Muscle of back (tissue), 13 donors: ENCODE results near the gene CSTB. TPM values are rescaled to one million over a fixed set of nuclear protein-coding genes. Genes with fewer than 3 reads are reported as not detected.
"Not testable (repeated sequence)": the region's sequence is repeated elsewhere in the genome, so short reads cannot be mapped to it uniquely, and the experiment has no call there.

Experiments used
- DNase-seq, 3 donors: peaks; one replicate each; pipeline versions ENCODE4 v3.0.0 to v3.0.0-alpha.2; 2013
- long read RNA-seq, 9 donors: transcript quantifications; one replicate each; lab custom pipeline, GENCODE V29; 2026
- polyA plus RNA-seq, 10 donors: library from polyadenylated mRNA; unstranded; fragments of 120-200 nt; gene quantifications; one replicate each; pipeline ENCODE4 v1.2.1, GENCODE V29; 2013; ENCODE audit not compliant: insufficient read length in 10 of 10

CSTB gene, protein sequence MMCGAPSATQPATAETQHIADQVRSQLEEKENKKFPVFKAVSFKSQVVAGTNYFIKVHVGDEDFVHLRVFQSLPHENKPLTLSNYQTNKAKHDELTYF
- 10 to 100 TPM; 17.1 to 31.2 (median 21.2) TPM for polyA plus RNA-seq
- long read RNA-seq, donor 1, transcript CSTB-201 (3 exons, 2,164 nt) = major isoform, 45 of 57 reads
- long read RNA-seq, donor 1, transcript CSTB-202 (1 exons, 3,744 nt) = minor isoform, 11 of 57 reads
- long read RNA-seq, donor 1, partial matches to known transcripts = 0 of 57 reads
- long read RNA-seq, donor 1, other reads (novel, unspliced or antisense) = 0 of 57 reads
- long read RNA-seq, donor 2, transcript CSTB-201 (3 exons, 2,164 nt) = major isoform, 33 of 42 reads
- long read RNA-seq, donor 2, partial matches to known transcripts = 6 of 42 reads
- long read RNA-seq, donor 2, other reads (novel, unspliced or antisense) = 0 of 42 reads
- long read RNA-seq, donor 3 = 0 reads
- long read RNA-seq, donor 4, transcript CSTB-201 (3 exons, 2,164 nt) = major isoform, 38 of 46 reads
- long read RNA-seq, donor 4, transcript CSTB-202 (1 exons, 3,744 nt) = minor isoform, 6 of 46 reads
- long read RNA-seq, donor 4, partial matches to known transcripts = 0 of 46 reads
- long read RNA-seq, donor 4, other reads (novel, unspliced or antisense) = 0 of 46 reads
- long read RNA-seq, donor 5, transcript CSTB-201 (3 exons, 2,164 nt) = major isoform, 55 of 75 reads
- long read RNA-seq, donor 5, transcript CSTB-202 (1 exons, 3,744 nt) = minor isoform, 8 of 75 reads
- long read RNA-seq, donor 5, partial matches to known transcripts = 11 of 75 reads
- long read RNA-seq, donor 5, other reads (novel, unspliced or antisense) = 0 of 75 reads
- long read RNA-seq, donor 6, transcript CSTB-201 (3 exons, 2,164 nt) = major isoform, 52 of 67 reads
- long read RNA-seq, donor 6, transcript CSTB-202 (1 exons, 3,744 nt) = minor isoform, 13 of 67 reads
- long read RNA-seq, donor 6, partial matches to known transcripts = 0 of 67 reads
- long read RNA-seq, donor 6, other reads (novel, unspliced or antisense) = 0 of 67 reads
- long read RNA-seq, donor 7, transcript CSTB-202 (1 exons, 3,744 nt) = minor isoform, 9 of 33 reads
- long read RNA-seq, donor 7, transcript CSTB-201 (3 exons, 2,164 nt) = major isoform, 22 of 33 reads
- long read RNA-seq, donor 7, partial matches to known transcripts = 0 of 33 reads
- long read RNA-seq, donor 7, other reads (novel, unspliced or antisense) = 0 of 33 reads
- long read RNA-seq, donor 8, transcript CSTB-201 (3 exons, 2,164 nt) = major isoform, 51 of 60 reads
- long read RNA-seq, donor 8, transcript CSTB-202 (1 exons, 3,744 nt) = minor isoform, 9 of 60 reads
- long read RNA-seq, donor 8, partial matches to known transcripts = 0 of 60 reads
- long read RNA-seq, donor 8, other reads (novel, unspliced or antisense) = 0 of 60 reads
- long read RNA-seq, donor 9, transcript CSTB-201 (3 exons, 2,164 nt) = major isoform, 6 of 6 reads
- long read RNA-seq, donor 9, partial matches to known transcripts = 0 of 6 reads
- long read RNA-seq, donor 9, other reads (novel, unspliced or antisense) = 0 of 6 reads

DNA sequence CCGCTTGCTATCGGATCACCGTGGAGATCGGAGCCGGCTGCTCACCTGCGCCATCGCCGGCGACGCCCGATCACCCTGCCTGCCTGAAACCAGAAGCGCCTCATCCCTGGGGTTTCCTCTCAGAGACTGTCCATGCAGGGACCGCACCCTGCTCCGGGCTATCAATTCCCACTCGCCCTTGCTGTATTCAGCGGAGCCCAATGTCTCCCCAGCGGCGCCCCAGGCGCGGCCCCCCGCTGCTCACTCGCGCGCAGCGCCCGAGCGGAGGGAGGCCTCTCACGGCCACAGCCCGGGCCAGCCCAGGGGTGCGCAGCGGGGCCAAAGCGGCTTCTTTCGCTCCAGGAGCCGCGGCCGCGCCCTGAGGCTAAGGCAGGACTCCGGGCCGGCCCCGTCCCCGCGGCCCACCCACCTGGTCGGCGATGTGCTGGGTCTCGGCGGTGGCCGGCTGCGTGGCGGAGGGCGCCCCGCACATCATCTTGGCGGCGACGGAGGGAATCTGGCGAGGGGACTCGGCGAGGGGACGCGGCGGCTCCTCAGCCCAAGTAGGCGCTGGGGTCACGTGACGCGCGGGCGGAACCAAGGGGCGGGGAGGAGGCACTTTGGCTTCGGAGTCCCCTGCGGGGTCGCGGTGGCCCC, at the start of gene CSTB:
Gene CSTB (minus strand): TSS at position 514 of the 636 bp plus-strand sequence. CDS start 39 bp downstream, at position 475.
- peak; percentile 69 to 94 (median 81) for DNase-seq

DNA sequence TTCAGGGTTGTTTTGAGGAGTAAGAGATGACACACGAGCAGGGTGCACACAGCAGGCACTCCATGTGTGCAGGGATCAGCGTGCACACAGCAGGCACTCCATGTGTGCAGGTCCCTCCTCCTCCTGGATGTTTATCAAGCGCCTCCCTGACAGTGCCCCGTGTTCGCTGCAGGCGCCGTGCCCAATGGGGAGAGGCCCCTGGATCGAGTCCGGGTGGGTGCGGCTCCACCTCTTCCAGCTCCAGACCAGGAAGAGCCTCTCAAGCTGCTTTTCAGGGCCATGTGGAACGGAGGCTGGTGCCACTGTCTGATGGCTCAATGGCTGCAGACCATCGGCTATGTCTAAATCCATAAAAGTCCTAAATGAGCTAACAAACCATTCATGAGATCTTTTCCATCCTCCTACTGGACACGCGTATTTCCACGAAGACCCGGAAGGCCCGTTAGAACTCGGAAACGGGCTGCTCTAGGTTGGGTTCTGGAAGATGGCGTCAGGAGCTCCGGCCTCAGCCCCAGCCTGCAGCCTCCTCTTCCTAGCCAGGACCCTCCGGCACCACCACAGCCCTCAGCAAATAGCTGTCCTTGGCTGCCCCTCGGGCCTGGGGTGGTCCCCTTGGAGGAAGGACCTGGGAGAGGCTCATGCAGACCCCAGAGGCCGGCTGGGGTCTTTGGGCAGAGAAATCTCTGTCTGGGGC, 49.3 kb upstream of the CSTB start:
- no peak for DNase-seq

DNA sequence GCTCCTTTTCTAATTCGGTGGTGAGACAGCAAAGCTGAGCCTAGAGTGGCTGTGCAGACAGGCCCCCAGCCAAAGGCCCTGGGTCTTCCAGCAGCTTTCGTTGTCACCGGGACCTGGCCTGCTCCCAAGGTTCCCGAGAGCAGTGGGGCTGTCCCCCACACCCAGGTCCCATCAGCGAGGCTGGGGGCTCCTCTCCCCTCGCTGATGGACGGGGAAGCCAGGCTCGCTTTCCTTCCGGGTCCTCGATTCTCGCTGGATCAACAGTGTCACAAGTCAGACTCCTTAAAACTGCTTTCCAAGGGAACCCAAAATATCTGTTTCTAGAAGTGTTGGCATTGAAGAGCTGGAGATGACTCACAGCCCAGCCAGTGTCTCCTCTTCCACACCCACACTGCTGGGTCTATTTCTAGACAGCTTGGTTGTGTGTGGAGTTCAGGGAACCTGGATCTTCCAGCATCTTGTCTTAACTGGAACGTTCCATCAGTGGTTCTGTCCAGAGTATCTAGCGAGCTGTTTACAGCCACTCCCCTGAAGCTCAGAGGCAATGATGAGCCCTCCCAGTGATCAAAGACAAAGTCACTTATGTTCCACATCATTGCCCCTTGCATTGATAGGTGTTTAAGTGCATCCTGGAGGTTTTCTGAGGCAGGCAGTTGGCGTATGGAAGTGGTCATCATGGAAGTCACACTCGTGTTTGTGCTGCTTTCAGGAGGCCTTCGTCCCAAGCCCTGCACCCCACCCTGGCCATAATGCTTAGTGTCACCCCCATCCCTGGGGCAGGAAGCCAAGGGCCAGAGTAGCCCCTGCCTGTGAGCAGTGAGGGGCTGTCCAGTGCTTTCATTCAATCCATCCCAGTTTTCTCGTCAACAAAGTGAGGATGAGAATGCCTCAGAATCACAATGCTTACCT, 48.5 kb upstream of the CSTB start:
- DNase-seq = peak in 1 of 3 donors; percentile 11

DNA sequence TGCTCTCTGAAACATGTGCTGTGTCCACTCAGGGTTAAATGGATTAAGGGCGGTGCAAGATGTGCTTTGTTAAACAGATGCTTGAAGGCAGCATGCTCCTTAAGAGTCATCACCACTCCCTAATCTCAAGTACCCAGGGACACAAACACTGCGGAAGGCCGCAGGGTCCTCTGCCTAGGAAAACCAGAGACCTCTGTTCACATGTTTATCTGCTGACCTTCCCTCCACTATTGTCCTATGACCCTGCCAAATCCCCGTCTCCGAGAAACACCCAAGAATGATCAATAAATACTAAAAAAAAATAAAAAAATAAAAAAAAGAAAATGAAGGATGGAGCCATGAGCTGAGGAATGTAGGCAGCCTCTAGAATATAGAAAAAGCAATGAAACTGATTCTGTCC, 46.6 kb upstream of the CSTB start:
- DNase-seq = not testable (repeated sequence)

DNA sequence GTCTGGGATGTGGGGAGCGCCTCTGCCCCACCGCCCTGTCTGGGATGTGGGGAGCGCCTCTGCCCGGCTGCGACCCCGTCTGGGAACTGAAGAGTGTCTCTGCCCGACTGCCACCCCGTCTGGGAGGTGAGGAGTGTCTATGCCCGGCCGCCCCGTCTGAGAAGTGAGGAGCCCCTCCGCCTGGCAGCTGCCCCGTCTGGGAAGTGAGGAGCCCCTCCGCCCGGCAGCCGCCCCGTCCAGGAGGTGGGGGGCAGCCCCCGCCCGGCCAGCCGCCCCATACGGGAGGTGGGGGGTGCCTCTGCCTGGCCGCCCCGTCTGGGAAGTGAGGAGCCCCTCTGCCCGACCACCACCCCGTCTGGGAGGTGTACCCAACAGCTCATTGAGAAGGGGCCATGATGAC, 46.1 kb upstream of the CSTB start:
- DNase-seq = not testable (repeated sequence)

DNA sequence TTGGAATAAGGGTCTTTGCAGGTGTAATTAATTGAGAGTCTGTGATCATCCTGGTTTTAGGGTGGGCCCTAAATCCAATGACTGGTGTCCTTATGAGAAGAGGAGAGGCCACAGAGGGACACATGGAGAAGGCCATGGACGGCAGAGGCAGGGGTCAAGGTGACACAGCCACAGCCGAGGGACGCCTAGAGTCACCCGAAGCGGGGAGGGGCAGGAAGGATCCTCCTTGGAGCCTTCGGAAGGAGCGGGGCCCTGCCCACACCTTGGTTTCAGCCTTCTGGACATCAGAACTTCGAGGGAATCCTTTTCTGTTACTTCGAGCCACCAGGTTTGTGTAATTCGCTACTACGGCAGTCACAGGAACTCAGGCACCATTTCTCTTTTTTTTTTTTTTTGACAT, 44.4 kb upstream of the CSTB start:
- DNase-seq = no peak

DNA sequence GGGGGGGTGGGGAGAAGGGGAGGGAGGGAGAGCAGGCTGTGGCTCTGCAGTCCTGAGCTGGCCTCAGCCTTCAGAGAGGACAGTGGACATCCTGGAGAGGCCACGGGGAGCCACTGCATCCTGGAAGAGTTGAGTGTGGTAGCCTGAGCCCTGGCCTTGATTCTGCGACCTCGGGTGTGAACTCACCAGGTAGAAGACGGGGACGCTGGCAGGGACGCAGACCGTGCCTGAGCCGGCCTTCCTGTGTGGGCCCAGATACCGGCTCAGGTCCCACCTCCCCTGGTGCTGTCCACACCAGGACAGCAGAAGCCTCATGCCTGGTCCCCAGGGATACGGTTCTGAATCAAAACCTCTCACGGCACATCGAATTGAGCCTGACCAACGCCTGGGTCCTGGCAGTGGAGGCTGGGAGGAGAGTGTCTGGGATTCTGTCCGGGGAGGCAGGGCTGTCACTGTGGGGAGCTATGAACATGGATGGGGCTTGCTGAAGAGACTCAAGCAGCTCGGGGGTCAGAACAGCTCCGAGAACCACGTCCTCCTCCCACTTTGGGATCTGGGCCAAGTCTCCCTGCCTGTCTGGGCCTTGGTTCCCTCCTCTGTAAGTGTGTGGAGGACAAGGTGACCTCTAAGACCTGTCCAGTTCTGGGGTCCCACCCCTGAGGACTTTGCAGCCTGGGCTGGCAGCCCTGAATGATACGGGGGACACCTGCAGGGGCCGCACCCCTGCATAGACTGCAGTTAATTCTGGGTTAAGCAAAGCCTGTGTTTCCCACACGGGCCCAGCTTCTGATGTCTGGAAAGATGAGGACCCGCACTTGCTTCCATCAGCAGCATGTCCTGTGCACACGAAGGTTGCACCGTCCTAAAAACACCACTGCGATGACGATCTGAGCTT, 43.6 kb upstream of the CSTB start:
- no peak for DNase-seq

DNA sequence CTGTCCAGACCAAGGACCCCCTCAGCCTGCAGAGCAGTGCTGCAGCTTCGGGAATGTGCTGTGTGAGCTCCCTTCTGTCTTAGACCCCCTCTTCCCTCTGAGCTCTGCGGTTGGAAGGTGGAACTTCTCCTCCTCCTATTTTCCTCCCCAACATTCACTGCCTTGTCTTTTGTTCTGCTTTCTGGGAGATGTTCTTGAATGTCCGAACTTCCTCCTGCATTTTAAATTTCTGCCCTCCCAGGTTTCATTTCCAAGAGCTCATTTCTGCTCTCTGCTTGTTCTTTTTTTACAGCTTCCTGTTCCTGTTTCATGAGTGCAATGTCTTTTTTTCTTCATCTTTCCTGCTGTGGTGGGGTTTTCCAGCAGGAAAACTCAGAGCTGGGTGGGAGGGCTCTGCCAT, 42.6 kb upstream of the CSTB start:
- no peak for DNase-seq

DNA sequence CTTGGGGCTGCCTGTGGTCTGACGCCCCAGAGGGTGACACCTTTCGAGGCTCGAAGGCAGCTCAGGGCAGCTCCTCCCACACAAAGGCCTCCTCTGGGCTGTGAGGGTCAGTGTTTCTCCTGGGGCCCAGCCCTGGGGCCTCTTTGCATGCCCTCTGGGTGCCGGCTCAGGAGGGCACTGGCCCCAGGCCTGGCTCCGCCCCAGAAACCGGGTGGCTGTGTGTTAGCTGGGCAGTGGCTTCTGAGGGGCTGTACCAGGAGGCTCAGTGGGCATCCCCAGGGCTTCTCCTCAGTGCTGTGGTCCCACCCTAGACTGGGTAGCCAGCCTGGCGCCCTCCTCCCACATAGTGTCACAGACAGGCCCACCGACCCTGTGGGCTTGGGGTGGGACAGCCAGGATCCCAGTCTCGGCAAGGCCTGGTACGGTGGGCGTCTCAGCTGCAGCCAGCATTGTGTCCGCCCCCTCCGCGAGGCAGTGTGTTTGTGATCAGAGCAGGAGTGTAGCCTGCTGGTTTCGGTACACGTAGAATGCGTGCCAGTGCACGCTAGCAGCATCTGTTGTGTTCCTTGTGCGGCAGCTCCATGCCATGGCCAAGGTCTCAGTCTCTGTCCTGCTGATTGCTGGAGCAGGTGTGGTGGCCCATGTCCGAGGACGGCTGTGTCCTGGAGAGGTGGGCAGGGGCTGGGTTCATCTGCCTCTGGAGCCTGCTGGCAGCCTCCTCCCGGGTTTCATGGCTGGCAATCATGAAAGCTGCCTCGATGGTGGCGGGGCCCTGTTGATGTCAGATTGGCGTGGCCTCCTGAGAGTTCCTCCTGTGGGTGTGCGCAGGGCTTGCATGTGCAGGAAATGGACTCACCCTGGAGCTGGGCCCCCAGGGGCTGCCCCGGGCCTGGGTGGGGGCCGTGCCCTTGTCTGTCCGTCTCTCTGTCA, 41.3 kb upstream of the CSTB start:
- no peak for DNase-seq

DNA sequence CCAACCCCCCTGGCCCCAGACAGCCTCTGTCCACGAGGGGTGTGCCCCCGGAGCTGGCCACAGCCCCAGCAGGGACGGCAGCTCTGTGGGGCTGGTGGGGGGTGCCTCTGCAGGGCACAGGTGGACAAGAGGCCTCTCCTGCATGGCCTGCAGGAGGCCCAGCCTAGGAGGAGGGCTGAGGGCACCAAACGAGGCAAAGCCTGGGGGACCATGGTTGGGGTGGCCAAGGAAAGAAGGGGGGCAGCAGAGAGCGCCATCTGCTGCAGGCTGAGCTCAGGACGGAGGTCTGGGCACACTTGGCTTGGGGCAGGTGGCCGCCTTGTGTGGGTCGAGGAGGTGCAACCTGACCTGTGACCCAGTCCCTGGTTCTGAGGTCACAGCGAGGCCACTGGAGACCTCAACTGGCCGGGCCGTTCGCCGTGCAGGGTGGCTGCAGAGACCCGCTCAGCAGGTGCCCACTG, 40.5 kb upstream of the CSTB start:
- no peak for DNase-seq

DNA sequence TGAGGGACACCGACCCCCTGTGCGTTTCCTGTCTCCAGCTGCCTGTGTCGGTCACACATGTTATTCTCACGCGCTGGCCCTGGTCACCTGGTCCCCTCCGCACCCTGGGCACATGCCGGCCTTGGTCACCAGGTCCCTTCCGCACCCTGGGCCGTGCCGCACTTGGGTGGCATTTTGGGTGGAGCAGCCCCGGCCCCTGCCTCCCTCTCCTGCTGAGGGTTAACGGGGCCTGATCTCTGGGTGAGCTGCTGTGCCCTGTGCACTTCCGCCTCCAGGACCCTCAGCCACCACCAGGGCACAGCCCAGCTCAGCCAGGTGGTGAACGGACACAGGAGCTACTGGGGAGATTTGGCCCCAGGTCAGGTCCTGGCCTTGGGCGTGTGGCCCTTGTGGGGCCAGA, 39.9 kb upstream of the CSTB start:
- no peak for DNase-seq

DNA sequence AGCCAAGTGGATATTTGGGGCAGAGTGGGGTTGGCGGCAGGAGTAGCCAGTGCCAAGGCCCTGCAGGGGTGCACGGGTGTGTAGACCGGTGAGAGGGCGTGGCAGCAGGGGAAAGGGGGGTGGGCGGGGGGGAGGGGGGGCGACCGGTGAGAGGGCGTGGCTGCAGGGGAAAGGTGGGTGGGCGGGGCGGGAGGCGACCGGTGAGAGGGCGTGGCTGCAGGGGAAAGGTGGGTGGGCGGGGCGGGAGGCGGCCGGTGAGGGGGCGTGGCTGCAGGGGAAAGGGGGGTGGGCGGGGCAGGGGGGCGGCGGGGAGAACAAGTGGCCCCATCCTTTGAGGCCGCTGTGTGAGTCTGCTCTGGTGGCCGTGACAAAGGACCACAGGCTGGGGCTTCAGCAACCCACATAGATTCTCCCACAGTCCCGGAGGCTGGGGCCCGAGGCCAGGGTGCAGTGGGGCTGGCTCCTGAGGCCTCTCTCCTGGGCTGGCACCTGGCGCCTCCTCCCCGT, 39.1 kb upstream of the CSTB start:
- DNase-seq = no peak

DNA sequence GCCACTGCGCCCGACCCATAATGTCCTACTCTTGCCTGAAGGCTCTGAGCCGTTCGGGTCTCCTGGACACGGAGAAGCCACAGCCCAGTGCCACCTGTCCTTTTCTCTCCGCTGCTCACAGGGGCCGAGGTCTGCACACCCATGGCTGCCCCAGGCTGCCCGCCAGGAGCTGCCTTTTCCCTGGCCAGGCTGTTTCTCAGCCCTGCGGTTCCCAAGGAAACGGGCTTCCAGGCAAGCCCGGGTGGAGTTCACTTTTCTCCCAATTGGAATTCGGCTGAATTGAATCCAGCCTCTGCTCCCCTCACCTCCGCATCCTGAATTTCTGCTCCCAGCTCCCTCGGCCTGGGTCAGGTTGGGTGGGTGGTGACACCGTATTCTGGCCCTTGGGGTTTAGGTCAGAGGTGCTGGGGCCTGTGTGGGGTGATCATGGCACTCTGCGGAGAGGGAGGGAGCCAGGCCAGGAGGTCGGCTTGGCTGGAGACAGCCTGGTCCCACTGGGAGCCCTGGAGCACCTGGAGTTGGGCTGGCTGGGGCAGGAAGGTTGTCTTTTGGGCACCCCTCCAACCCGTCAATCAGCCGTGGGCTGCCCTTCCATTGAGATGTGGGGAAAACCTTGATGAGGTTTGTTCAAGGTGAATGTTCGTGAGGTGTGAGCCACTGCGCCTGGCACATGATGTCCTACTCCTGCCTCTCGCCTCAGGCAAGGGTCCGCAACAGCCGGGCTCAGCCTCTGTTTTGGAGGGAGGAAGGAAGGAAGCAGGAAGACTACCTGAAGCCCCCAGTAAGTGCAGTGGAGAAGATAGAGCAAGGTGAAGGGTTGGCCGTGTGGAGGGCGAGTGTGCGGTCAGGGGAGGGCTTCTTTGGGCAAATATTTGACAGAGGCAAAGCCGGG, 38.4 kb upstream of the CSTB start:
- DNase-seq = peak in 1 of 3 donors; percentile 31

DNA sequence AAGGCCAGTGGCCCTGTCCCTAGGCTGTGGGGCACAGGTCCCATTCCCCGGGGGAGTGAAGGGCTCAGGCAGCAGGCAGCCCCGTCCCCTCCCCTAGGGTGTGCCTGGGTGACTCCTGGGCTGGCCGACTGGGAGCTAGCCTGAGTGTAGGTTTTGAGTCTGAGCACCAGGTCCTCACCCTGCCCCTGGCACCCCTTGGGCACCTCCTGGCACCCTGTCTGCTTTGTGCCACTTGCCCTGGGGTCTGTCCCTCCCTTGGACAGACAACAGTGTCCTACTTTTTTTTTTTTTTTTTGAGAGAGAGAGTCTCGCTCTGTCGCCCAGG, 37.5 kb upstream of the CSTB start:
- DNase-seq = no peak

DNA sequence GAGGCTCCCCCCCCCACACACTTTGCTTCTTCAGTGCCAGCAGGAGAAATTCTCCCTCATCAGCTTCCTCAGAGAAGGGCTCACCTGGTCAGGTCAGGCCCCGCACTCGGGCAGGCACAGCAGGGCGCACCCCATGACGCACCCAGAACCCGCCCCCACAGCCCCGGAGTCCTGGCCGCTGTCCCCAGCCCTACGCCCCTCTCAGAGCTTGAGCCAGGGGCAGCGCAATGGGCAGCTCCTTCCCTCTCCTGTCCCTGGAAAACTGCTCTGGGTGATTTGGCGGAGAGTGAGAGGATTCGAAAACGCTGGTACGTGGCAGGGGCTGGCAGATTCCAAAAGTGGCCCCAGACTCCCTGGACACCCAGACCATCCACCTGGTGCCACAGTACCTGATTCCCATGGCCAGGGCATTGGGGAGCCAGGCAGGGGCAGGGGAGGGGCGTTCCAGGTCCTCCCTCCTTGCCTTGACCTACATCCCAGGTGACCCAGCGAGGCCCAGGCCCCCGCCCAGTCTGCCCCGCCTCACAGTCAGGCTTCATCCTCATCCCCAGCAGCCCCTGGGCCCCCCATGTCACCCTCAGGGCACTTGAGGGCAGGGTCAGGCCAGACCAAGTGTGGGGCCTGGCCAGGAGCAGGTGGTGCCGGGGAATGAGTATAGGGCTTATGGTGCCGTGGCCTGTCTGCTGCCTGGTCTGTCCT, 37.0 kb upstream of the CSTB start:
- no peak for DNase-seq
